Peyer's patch (tissue), 4 donors: Measurements from ENCODE around the gene LRRN2.

ENCODE experiments used
- POLR2A ChIP-seq, 2 donors: fragments of 450-650 bp; IDR thresholded peaks; one replicate each; pipeline ENCODE4 v1.5.1; 2017; ENCODE audit warnings: antibody characterized with exemption in 2 of 2, mild to moderate bottlenecking in 2 of 2, moderate library complexity in 2 of 2
- TF ChIP-seq, protein P1 (sequence below), 6 experiments: fragments of 450-650 bp in 4 of 6; fragments of 200-600 bp in 2 of 6; sonication (generic) in 1 of 6; IDR thresholded peaks; one replicate each; pipeline ENCODE4 v1.5.1; 2017 to 2019; ENCODE audit warnings: antibody characterized with exemption in 6 of 6, mild to moderate bottlenecking in 3 of 6, moderate library complexity in 1 of 6

GRCh38 chr1:204705888-204706837, 20.6 kb upstream of the LRRN2 start:
- TF ChIP-seq POLR2A (IDR thresholded peaks at IDR 0.05): no peak
- TF ChIP-seq, protein P1, sequence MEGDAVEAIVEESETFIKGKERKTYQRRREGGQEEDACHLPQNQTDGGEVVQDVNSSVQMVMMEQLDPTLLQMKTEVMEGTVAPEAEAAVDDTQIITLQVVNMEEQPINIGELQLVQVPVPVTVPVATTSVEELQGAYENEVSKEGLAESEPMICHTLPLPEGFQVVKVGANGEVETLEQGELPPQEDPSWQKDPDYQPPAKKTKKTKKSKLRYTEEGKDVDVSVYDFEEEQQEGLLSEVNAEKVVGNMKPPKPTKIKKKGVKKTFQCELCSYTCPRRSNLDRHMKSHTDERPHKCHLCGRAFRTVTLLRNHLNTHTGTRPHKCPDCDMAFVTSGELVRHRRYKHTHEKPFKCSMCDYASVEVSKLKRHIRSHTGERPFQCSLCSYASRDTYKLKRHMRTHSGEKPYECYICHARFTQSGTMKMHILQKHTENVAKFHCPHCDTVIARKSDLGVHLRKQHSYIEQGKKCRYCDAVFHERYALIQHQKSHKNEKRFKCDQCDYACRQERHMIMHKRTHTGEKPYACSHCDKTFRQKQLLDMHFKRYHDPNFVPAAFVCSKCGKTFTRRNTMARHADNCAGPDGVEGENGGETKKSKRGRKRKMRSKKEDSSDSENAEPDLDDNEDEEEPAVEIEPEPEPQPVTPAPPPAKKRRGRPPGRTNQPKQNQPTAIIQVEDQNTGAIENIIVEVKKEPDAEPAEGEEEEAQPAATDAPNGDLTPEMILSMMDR (IDR thresholded peaks at IDR 0.05): no peak
